DLD1 (cell line): ENCODE data around the gene CYBC1.

Experiments
- in situ Hi-C: cut with HindIII; loops from 2 replicates; pipeline ENCODE4 v1.10.0; 2017; ENCODE audit warnings: low sequenced_read_pairs

CYBC1 gene

GRCh38 chr17:82435601-82436583 is 14.7 kb downstream of the CYBC1 start:
- in situ Hi-C loops, result no loop called here

DNA sequence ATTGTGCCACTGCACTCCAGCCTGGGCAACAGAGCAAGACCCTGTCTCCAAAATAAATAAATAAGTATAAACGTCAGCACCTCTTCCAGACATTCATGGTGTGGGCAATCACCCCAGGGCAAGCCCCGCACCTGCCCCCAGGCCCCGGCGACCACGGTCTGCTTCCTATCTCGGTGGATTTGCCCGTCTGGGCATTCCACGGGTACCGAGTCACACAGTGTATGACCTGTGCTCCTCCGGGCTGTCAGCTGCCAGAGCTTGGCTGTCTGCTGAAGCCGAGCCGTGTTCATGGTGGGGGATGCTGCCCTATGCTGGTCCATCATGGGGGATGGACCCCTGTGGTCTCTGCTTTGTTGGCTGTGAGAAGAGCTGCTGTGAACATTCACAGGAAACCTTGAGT is 15.4 kb downstream of the CYBC1 start:
- in situ Hi-C loops, result no loop called here

GRCh38 chr17:82434216-82434565 is 16.4 kb downstream of the CYBC1 start:
- in situ Hi-C loops, result no loop called here

DNA sequence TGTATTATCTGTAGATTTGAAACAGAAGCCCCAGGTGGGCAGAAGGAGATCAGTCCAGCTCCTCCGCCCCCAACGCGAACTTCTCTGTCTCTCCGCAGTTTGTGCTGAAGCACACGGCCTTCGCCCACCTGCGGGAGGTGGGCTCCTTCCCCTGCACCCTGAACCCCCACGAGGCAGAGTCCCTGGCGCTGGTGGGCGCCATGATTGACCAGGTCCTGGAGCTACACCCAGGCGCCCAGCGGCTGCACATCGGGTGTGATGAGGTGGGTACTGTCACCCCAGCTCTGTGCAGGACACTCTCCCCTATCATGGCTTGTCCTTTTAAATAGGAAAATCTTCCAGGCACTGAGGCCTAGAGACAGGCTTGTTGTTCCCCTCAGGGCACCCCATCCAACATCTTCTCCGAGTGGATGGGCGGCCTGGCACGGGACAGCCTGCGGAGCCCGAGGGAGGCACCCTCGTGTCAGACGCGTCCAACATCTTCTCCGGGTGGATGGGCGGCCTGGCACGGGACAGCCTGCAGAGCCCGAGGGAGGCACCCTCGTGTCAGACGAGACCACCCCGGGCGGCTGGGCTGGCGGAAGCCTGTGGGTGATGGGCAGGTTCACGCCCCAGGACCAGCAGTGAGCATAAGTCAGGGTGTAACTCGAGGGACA is 16.9 kb downstream of the CYBC1 start:
- in situ Hi-C loops, result no loop called here

DNA sequence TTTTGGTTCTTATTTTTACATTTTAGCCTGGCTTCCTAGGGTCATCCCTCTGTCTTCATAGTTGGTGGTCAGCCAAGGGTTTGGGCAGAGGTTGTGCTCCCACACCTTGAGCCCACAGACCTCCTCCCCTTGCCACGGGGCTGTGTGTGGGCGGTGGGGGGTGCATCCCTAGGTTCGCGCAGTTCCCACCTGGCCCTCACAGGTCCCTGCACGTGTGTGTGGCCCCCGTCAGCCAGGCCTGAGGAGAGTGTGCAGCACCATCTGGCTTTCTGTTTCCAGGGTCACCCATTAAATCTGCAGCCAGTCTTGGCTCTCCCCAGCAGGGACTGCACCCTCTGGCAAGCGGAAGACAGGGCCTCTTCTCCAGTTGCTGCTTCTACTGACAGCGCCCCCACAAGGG is 18.5 kb downstream of the CYBC1 start:
- in situ Hi-C loops, result no loop called here

- in situ Hi-C loops, result no loop called here
Measured at GRCh38 chr17:82429824-82430223, 20.7 kb downstream of the CYBC1 start.

GRCh38 chr17:82428546-82428945 is 22.0 kb downstream of the CYBC1 start:
- in situ Hi-C loops, result no loop called here

GRCh38 chr17:82424863-82425159 is 25.7 kb downstream of the CYBC1 start:
- in situ Hi-C loops, result no loop called here

DNA sequence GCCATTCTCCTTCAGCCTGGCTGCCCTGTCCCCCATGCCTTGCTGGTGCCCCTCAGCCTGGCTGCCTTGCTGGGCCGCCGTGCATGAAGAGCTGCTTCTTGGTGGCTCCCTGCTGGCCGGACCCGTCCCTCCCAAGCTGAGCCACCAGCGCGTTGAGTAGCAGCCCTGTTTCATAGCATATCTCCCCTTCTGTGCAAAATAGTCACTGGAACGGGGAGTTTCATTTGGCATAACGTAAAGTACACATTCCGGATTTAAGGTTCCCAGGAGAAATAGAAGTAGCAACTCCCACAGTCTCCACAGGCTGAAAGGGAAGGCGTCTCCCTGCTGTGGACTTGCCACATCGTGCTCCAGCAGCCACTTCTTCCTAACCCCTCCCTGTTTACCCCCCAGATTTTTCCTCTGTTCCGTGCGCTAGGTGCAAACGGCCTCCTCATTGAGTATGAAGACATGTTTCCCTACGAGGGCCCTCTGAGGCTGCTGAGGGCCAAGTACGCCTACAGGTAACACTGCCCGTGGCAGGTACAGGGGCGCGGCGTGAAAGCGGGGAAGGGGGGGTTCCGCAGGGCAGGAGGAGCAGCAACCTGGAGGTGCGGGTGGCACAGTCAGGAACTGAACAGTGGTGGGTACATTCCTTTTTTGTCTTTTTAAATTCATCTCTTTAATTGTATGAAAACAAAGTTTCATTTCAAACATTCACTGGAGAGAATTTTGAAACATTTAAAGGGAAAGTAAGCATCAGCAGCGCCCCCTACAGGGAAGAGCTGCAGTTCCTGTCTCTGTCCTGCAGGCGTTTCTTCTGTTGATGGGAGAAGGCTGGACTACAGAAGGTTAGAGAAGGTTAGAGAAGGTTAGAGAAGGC is 26.3 kb downstream of the CYBC1 start:
- in situ Hi-C loops, result no loop called here

GRCh38 chr17:82419540-82419939 is 31.0 kb downstream of the CYBC1 start:
- in situ Hi-C loops, result loop anchor here (10.0 kb wide), 1 partner anchor 55 kb away; no protein-coding TSS in a partner anchor

DNA sequence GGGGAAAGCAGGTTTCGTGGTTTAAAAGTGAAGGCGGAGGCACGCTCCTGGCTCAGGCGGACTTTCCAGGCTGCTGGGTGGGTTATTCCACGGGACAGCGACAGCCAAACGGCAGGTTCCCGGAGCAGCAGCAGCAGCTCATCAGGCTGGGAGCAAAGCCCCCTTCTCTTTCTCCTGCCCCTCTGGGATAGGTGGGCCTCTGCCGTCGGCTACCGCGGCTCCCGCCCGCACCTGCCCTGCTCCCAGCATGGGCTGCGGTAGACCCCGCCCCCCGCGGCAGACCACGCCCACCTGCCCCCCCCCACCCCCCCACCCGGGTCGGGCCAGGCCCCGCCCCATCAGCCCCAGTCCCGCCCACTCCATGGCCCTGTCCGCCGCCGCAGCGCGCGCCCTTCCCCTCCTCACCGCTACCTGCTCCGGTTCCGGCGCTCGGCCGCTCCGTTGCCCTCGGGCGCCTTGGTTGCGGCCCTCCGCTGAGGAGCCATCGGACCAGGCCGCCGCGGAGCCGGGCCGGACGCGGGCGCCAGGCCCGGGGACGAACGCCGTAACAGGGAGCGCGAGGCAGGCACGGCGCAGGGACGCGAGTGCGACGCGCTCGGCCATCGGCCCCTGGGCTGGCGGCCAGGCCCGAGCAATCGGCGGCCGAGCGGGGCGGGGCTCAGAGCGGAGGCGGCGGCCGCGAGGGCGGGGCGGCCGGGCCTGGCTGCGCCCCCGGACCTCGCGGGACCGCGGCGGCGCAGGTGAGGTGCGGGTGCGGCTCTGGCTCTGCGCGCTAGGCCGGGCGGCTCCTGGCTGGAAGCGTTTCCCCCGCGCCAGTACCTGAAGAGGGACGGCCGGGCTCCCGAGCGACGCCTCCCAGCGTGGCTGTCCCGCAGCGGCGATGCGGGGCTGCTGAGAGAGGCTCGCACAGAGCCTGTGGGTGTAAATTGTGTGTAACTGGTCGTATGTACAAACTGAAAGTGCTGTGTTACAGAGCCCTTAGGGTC is 32.3 kb downstream of the CYBC1 start, which contains the start of the genes HEXD and OGFOD3:
TSS of gene HEXD (plus strand) at position 347 of the 986 bp plus-strand sequence. CDS start 1,453 bp downstream, outside the sequence.
TSS of gene OGFOD3 (minus strand) at position 586 of the 986 bp plus-strand sequence. CDS start at position 485, 101 bp downstream.
- in situ Hi-C loops, result loop anchor here (10.0 kb wide), 1 partner anchor 53 kb away; no protein-coding TSS in a partner anchor

DNA sequence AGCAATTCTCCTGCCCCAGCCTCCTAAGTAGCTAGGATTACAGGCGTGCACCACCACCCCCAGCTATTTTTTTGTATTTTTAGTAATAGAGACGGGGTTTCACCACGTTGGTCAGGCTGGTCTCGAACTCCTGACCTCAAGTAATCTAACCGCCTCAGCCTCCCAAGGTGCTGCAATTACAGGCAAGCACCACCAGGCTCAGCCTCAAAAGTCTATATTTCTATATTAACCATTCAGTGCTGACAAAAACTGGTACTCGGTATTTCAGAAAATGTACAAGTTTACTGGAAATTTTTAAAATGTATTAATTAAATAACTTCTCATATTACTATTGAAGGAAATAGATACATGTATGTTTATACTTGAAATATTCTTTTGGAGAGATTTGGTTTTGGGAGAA is 33.8 kb downstream of the CYBC1 start:
- in situ Hi-C loops, result loop anchor here (10.0 kb wide), 1 partner anchor 52 kb away; no protein-coding TSS in a partner anchor

- in situ Hi-C loops, result loop anchor here (10.0 kb wide), 1 partner anchor 51 kb away; no protein-coding TSS in a partner anchor
Measured at GRCh38 chr17:82416264-82416663, 34.3 kb downstream of the CYBC1 start.

- in situ Hi-C loops, result loop anchor here (10.0 kb wide), 1 partner anchor 51 kb away; no protein-coding TSS in a partner anchor
Measured at GRCh38 chr17:82415786-82416185, 34.8 kb downstream of the CYBC1 start.

DNA sequence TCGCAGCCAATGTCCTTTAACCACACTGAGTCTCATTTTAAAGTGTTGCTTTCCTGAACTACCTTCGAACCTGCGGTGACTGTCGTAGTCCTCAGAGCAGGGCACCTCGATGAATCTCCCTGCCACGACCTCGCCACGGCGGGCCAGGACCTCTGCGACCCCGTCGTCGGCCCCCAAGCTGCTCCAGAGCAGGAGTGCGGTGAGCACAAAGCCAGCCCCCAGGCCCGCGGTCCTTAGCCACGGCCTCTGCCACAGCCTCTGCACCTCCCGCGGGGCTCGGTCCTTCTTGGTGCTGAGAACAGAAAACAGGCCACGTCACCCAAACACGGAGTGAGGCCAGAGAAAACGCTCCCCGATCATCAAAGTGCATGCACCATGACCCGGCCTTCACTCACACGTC is 35.2 kb downstream of the CYBC1 start:
- in situ Hi-C loops, result loop anchor here (10.0 kb wide), 1 partner anchor 51 kb away; no protein-coding TSS in a partner anchor

- in situ Hi-C loops, result loop anchor here (10.0 kb wide), 1 partner anchor 50 kb away; no protein-coding TSS in a partner anchor
Measured at GRCh38 chr17:82414548-82415281, 35.8 kb downstream of the CYBC1 start.

DNA sequence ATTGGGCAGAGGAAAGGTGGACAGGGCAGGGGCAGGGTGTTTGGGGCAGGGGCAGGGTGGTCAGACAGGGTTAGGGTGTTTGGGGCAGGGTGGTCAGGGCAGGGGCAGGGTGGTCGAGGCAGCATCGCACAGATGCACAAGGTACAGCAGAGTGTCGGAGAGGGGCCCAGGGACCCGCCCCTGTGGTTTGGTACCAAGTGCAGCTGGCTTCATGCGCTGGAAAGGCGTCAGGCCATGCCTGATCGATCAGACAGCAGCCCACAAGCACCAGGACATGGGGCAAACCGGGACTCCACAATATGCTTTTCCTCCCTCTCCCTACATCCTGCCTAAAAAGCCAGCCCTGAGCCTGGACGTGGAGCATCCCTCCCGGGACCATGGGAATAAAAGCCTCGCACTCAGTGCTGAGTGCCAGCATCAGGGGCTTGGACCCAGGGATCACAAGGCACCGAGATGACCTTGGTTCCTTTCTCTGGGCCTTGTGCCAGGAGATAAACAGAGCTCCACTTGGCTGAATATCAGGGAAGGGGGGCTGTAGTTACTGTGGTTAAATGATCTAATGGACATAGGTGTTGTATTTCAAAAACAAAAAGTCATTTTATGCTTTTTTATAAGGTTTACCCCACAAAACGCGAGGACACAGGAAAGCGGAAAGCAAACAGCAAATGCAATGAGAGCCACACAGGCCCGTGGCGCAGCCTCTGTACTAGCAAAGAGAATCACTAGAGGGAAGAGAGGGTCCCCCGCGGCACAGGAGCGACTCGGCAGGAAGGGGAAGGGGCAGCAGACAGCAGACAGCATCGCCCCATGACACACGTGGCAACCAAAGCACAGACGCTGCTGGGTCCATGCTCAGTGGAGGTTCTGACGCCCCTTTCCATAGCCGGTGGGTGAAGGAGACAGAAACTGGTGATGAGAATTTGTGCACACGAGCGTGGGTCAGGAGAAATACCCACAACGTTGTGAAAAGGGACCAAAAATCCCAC is 37.7 kb downstream of the CYBC1 start:
- in situ Hi-C loops, result loop anchor here (10.0 kb wide), 1 partner anchor 48 kb away; no protein-coding TSS in a partner anchor
